ENCODE data around the gene MPPED1.

MPPED1 gene

GRCh38 chr22:43411040-43411868 lies 560 bp upstream of the MPPED1 start:
- no peak overlapping the region for H3K4me3 ChIP-seq (ENCODE audit: low read depth, low read length)
- no peak for TF ChIP-seq CTCF (IDR thresholded peaks at IDR 0.05; ENCODE audit: borderline replicate concordance, insufficient read depth, low read depth, low read length)

- TF ChIP-seq CTCF (IDR thresholded peaks at IDR 0.05; ENCODE audit: borderline replicate concordance, insufficient read depth, low read depth, low read length): no peak
- no peak overlapping the region for H3K4me3 ChIP-seq (ENCODE audit: low read depth, low read length)
Measured at GRCh38 chr22:43412808-43413795, 1.3 kb downstream of the MPPED1 start.

DNA sequence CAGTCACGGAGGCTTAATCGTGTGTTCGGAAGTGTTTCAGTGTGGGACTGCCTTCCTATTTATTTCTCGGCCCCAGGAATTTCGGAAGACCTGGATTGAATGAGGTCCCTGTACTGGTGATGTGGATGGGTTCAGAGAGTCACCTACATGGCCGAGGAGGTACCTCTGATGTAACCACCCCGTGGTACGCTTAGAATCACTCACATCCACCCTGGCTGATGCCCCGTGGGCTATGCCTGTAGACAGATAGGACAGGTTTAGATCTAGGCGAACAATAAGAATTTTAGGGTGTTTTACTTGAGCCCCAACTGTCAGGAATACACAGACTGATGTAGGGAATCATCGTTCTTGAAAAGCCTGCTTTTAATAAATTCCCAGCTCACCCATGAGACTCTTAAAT lies 2.0 kb downstream of the MPPED1 start:
- TF ChIP-seq CTCF (IDR thresholded peaks at IDR 0.05; ENCODE audit: borderline replicate concordance, insufficient read depth, low read depth, low read length): no peak
- H3K4me3 ChIP-seq (ENCODE audit: low read depth, low read length): no peak overlapping the region

- no peak for TF ChIP-seq CTCF (IDR thresholded peaks at IDR 0.05; ENCODE audit: borderline replicate concordance, insufficient read depth, low read depth, low read length)
- H3K4me3 ChIP-seq (ENCODE audit: low read depth, low read length): no peak overlapping the region
Measured at GRCh38 chr22:43415681-43416080, 3.9 kb downstream of the MPPED1 start.

GRCh38 chr22:43417555-43417954 lies 5.7 kb downstream of the MPPED1 start:
- TF ChIP-seq CTCF (IDR thresholded peaks at IDR 0.05; ENCODE audit: borderline replicate concordance, insufficient read depth, low read depth, low read length): no peak

DNA sequence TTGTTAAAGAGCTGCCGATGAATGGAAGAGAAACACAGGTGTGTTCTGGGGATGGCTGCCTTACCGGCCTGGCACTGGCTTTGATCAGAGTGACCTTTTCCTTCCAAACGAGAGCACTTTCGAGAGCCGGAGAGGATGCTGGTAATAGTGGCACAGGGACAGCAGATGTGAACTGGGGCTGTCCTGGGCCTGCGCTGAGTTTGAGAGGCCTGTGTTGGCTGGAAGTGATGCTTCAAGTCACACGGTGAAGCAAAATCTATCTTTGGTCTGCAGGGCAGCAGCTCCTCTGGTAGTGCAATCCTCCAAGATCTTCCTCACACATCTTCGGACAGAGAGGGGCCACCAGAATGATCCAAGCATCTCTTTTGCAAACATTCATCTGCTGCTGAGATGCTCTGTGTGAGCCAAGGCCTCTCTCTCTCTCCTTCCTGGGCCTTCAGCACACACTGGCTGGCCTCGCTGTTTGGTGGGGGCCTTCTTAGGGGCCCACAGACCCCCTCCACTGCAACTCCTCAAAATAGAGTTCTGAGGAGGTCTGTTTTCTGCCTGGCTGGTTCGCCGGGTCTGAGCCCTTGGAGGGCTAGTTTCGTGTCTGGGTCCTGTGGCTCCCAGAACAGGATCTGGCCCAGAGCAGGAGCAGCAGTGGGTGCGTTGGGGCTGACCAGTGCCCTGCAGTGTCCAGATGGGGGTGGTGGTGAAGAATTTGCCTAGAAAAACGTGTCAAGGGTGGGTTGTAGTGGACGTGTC lies 6.4 kb downstream of the MPPED1 start:
- no peak for TF ChIP-seq CTCF (IDR thresholded peaks at IDR 0.05; ENCODE audit: borderline replicate concordance, insufficient read depth, low read depth, low read length)
- no peak overlapping the region for H3K4me3 ChIP-seq (ENCODE audit: low read depth, low read length)

More at GRCh38 chr22:43417555-43417954, 5.7 kb downstream of the MPPED1 start:
- no peak overlapping the region for H3K4me3 ChIP-seq (ENCODE audit: low read depth, low read length)

All from GM12875 (cell line).